Large intestine (tissue), 12 donors: ENCODE measurements around the gene C14orf180. TPM values are rescaled to one million over a fixed set of nuclear protein-coding genes. Genes with fewer than 3 reads are reported as not detected.

Experiments used
- DNase-seq, 2 donors: peaks; one replicate each; pipeline versions ENCODE4 v3.0.0 to v3.0.0-alpha.2; 2013
- H3K27ac ChIP-seq: one replicate; pipeline ENCODE4 v1.5.1; 2013; ENCODE audit warnings: low read length
- H3K27me3 ChIP-seq: 2 replicates; pipeline ENCODE4 v1.6.1; 2013; ENCODE audit warnings: low read length; ENCODE audit not compliant: control insufficient read depth, insufficient read depth
- H3K36me3 ChIP-seq: 2 replicates; pipeline ENCODE4 v1.6.1; 2013; ENCODE audit warnings: low read length; ENCODE audit not compliant: control insufficient read depth, insufficient read depth
- H3K4me1 ChIP-seq: one replicate; pipeline ENCODE4 v1.6.1; 2013; ENCODE audit warnings: low read length; ENCODE audit not compliant: control insufficient read depth, insufficient read depth
- H3K4me3 ChIP-seq: one replicate; pipeline ENCODE4 v1.5.1; 2013; ENCODE audit warnings: low read length
- H3K9me3 ChIP-seq: one replicate; pipeline ENCODE4 v1.6.1; 2013; ENCODE audit warnings: mild to moderate bottlenecking, low read depth, low read length, moderate library complexity; ENCODE audit not compliant: control insufficient read depth
- WGBS: methylation state at CpG from one replicate; pipeline ENCODE4 v1.1.5; 2013; ENCODE audit warnings: low lambda C conversion rate; ENCODE audit not compliant: insufficient coverage; 5-methylcytosine and 5-hydroxymethylcytosine counted together
- long read RNA-seq, 11 donors: transcript quantifications; one replicate each; lab custom pipeline, GENCODE V29; 2026
- polyA plus RNA-seq: library from polyadenylated mRNA; unstranded; fragments of 120-200 nt; gene quantifications from one replicate; pipeline ENCODE4 v1.2.1, GENCODE V29; 2013

The C14orf180 gene
- 0.22 TPM for polyA plus RNA-seq
- long read RNA-seq, donor 1, result 0 reads
- long read RNA-seq, donor 2, result 0 reads
- long read RNA-seq, donor 3, result 0 reads
- long read RNA-seq, donor 4, result 0 reads
- long read RNA-seq, donor 5, result 0 reads
- long read RNA-seq, donor 6, result 0 reads
- long read RNA-seq, donor 7, result 0 reads
- long read RNA-seq, donor 8, result 0 reads
- long read RNA-seq, donor 9, result 0 reads
- long read RNA-seq, donor 10, result 0 reads
- long read RNA-seq, donor 11, result 0 reads

DNA sequence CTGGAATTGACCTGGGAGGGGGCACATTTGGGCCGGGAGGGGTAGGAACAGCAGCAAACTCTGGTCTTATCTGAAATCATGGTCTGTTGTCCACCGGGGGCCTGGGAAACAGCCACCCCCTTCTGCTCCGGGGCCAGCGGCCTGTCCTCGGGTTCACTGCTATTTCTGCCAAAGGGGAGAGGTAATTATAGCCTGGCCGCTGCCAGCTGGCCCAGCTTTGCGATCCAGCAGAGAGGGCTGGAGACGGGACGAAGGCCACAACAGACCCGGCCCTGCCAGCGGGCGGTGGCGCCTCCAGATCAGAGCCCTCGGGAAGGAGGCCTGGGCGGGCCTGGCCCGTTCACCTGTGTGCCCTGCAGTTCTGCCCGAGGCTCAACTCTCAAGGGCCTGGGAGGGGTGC is at the start of gene C14orf180:
TSS of gene C14orf180 (plus strand) at position 258 of the 400 bp plus-strand sequence. CDS start 6,667 bp downstream, outside the sequence.
- no peak within 1 kb of the TSS for H3K27ac ChIP-seq
- no peak for DNase-seq
- no peaks in the 10 kb centered on the region for H3K9me3 ChIP-seq
- no peaks in the 10 kb centered on the region for H3K27me3 ChIP-seq
- WGBS, result no CpG with 5 or more reads among the region's 17 CpGs
- H3K4me1 ChIP-seq, result peaks cover 71% of the 10 kb centered on the region
- no peaks in the 10 kb centered on the region for H3K36me3 ChIP-seq
- no peak within 1 kb of the TSS for H3K4me3 ChIP-seq

- 100% methylated on average over 1 of the region's 10 CpGs for WGBS
- no peak overlapping the region for H3K4me3 ChIP-seq
- H3K27me3 ChIP-seq, result no peaks in the 10 kb centered on the region
- no peak overlapping the region for H3K27ac ChIP-seq
- H3K36me3 ChIP-seq, result no peaks in the 10 kb centered on the region
- no peaks in the 10 kb centered on the region for H3K4me1 ChIP-seq
- peaks cover 16% of the 10 kb centered on the region for H3K9me3 ChIP-seq
- no peak for DNase-seq
Observed at GRCh38 chr14:104530646-104531045, 48.9 kb upstream of the C14orf180 start.

- no CpG with 5 or more reads among the region's 19 CpGs for WGBS
- no peak overlapping the region for H3K4me3 ChIP-seq
- no peak for DNase-seq
Observed at GRCh38 chr14:104531421-104532190, 48.0 kb upstream of the C14orf180 start.

GRCh38 chr14:104532191-104532555 is 47.4 kb upstream of the C14orf180 start:
- Histone ChIP-seq H3K27ac (no peak overlapping the region), H3K9me3 (peaks cover 9% of the 10 kb centered on the region), H3K36me3 (no peaks in the 10 kb centered on the region), H3K27me3 (no peaks in the 10 kb centered on the region), H3K4me3 (no peak overlapping the region), H3K4me1 (no peaks in the 10 kb centered on the region)
- DNase-seq, result no peak
- WGBS, result no CpG with 5 or more reads among the region's 3 CpGs

More at GRCh38 chr14:104531421-104532190, 48.0 kb upstream of the C14orf180 start:
- no peak overlapping the region for H3K27ac ChIP-seq
- peaks cover 15% of the 10 kb centered on the region for H3K9me3 ChIP-seq
- H3K4me1 ChIP-seq, result no peaks in the 10 kb centered on the region
- no peaks in the 10 kb centered on the region for H3K27me3 ChIP-seq
- no peaks in the 10 kb centered on the region for H3K36me3 ChIP-seq

GRCh38 chr14:104534036-104534435 is 45.5 kb upstream of the C14orf180 start:
- H3K4me3 ChIP-seq, result no peak overlapping the region
- no peaks in the 10 kb centered on the region for H3K27me3 ChIP-seq
- no peak for DNase-seq
- no peaks in the 10 kb centered on the region for H3K9me3 ChIP-seq
- no peaks in the 10 kb centered on the region for H3K36me3 ChIP-seq
- 80% methylated on average over 3 of the region's 3 CpGs for WGBS
- no peaks in the 10 kb centered on the region for H3K4me1 ChIP-seq
- no peak overlapping the region for H3K27ac ChIP-seq

DNA sequence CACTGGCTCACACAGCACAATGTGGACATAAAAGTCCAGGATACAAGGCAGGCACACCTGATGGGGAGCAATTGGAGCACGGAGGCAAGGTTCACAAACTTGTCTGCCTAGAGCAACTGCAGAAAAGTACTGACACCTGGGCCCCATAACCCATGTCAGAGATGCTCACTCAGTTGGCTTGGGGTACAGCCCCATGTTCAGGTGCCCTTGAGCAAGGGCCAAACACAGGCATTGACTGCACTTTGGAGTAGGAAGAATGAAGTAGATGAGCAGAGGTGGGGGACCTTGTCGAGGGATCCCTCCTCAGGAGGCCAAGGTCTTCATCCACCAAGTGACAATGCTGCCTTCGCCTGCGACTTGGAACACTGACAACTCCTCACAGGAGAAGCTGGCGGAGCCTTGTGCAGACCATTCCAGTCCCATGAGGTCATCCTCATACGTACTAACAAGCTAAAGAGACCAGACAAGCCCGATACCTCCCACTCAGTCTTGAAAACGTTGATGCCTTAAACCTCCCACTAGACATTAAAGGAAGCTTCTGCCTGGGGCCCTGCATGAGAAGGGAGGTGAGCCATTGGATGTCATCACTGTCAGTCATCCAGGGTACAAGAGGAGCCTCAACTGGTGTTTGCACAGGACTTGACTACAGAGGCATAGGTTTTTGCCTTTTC is 42.5 kb upstream of the C14orf180 start:
- Histone ChIP-seq H3K27me3 (no peaks in the 10 kb centered on the region), H3K36me3 (no peaks in the 10 kb centered on the region), H3K9me3 (no peaks in the 10 kb centered on the region), H3K27ac (no peak overlapping the region), H3K4me1 (no peaks in the 10 kb centered on the region), H3K4me3 (no peak overlapping the region)
- peak; percentile 19 to 25 for DNase-seq
- no CpG with 5 or more reads among the region's 8 CpGs for WGBS

DNA sequence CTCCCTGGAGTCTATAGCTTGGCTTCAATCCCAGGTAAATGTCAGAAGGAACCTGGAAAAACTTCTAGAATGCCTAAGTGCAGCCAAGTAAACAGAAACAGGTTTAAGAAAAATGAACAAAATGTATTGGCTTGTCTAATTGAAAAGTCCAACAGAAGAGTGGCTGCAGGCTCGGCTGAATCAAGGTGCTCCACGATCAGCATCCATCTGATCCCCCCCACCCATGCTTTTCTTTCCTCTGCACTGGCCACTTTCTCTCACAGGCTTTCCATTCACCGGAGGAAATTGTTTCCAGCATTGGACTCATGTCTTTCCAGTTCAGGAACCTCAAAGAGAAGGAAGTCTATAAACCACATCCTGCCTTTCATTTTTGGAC is 42.0 kb upstream of the C14orf180 start:
- no peaks in the 10 kb centered on the region for H3K4me1 ChIP-seq
- no peak overlapping the region for H3K27ac ChIP-seq
- no peak for DNase-seq
- H3K4me3 ChIP-seq, result no peak overlapping the region
- H3K9me3 ChIP-seq, result no peaks in the 10 kb centered on the region
- H3K27me3 ChIP-seq, result no peaks in the 10 kb centered on the region
- H3K36me3 ChIP-seq, result no peaks in the 10 kb centered on the region
- WGBS, result no CpG with 5 or more reads among the region's 3 CpGs

DNA sequence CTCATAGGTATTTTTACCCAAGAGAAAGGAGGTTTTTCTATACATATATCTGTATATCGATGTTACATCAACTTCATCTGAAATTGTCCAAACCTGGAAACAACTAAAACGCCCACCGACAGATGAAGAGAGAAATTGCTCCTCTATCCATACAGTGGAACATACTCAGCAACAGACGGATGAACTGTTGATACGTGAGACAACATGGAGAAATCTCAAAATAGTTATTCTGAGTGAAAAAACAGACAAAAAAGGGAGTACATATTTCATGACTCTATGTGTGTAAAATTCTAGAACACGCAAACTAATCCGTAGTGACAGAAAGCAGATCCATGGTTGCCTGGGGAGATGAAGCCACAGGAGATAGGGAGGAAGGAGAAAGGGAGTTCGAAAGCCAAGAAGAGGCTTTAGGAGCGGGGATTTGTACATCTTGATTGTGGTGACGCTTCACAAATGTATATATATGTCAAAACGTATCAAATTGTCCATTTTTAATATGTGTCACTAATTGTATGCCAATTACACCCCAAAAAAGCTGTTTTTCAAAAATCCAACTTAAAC is 37.6 kb upstream of the C14orf180 start:
- no peak for DNase-seq
- Histone ChIP-seq H3K27me3 (peaks cover 12% of the 10 kb centered on the region), H3K27ac (no peak overlapping the region), H3K4me3 (no peak overlapping the region), H3K4me1 (no peaks in the 10 kb centered on the region), H3K36me3 (no peaks in the 10 kb centered on the region), H3K9me3 (no peaks in the 10 kb centered on the region)
- 84% methylated on average over 2 of the region's 11 CpGs for WGBS

DNA sequence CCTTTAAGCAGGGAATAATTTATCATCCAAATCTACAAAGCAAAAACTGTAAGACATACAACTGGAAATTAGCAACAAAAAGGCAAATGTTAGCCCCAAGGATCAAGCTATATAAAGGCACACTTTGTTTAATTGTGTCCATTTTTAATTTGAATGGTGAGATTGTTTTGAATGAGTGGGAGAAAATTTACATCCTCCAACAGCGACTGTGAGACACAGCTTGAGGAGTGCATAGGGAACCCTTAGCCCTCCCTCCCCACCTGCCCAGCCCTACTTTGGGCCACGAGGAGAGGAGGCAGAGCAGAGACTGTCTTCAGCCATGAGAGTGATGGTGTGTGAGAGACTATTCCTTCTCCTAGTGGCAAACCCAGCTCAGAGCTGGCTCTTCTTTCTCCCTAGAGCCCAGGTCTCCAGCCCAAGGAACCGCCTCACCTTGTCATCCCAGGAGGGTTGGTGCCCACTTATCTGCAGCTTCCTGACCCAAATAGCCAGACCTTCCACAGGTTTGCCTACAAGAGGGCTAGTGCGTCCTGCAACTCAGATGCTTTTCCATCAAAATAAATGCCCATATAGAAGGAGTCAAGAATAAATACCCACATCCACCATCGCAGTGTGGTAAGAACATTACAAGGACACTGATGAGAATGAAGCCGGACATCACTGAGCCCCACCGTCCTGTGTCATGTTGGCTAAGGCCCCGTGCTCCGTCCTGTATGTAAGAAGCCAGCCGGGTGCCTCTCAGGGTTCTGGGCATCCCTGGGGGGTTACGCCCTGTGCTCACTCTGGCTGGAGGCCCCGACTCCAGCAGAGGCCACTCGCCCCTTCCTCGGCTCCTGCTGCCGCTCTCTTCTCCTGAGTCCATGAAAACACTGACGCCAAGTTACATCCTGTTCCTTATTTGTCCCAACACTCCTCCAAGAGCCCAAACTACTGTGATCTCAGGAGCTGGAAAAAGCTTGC is 36.4 kb upstream of the C14orf180 start:
- H3K4me1 ChIP-seq, result no peaks in the 10 kb centered on the region
- peaks cover 12% of the 10 kb centered on the region for H3K27me3 ChIP-seq
- no peaks in the 10 kb centered on the region for H3K9me3 ChIP-seq
- no peak overlapping the region for H3K27ac ChIP-seq
- no peak overlapping the region for H3K4me3 ChIP-seq
- WGBS, result no CpG with 5 or more reads among the region's 16 CpGs
- DNase-seq, result no peak
- H3K36me3 ChIP-seq, result no peaks in the 10 kb centered on the region
